ENCODE results near the gene C9orf152. TPM values are rescaled to one million over a fixed set of nuclear protein-coding genes. Genes with fewer than 3 reads are reported as not detected.
A peak's percentile ranks its signal among the peaks of the same experiment; 100 is the strongest.

The C9orf152 gene
- total and polyA plus RNA-seq, 2 of the 13 experiments (the other 11 are each of a cell fraction or from before 2014, with no cell fraction given), result 0.24 to 0.48 TPM

GRCh38 chr9:110256380-110257096 is 48.6 kb upstream of the C9orf152 start, which contains the start of gene TXN:
Gene TXN (minus strand): TSS chr9:110256507. CDS start chr9:110256435, 72 bp downstream.
- Histone ChIP-seq H3K4me3 (replicated peaks in 1 of 3; ENCODE audit: insufficient read depth in 1 of 3, low read depth in 2 of 3, low read length in 3 of 3) (peak within 1 kb of the TSS; percentile 69 to 95 (median 90)), H3K9me3 (ENCODE audit: low read length) (no peaks in the 10 kb centered on the region), H3K27me3 (ENCODE audit: control insufficient read depth in 1 of 2, insufficient read depth in 2 of 2, low read length in 2 of 2) (no peaks in the 10 kb centered on the region; a peak in 1 of 5 replicates), H2AFZ (ENCODE audit: low read length) (no peak within 1 kb of the TSS), H4K20me1 (ENCODE audit: insufficient read depth, low read length) (peaks cover 35% of the 10 kb centered on the region), H3K79me2 (ENCODE audit: insufficient read depth, low read length) (peaks cover 57% of the 10 kb centered on the region), H3K36me3 (replicated peaks in 1 of 2; ENCODE audit: control insufficient read depth in 1 of 2, insufficient read depth in 2 of 2, low read length in 2 of 2) (no peaks in the 10 kb centered on the region), H3K4me2 (ENCODE audit: low read depth, low read length) (peak within 1 kb of the TSS; percentile 96), H3K4me1 (ENCODE audit: insufficient read depth, low read length) (peaks cover 46% of the 10 kb centered on the region), H3K27ac (ENCODE audit: extremely low read length, insufficient read depth, low read length) (peak within 1 kb of the TSS; percentile 90), H3K9ac (ENCODE audit: insufficient read depth, low read depth, low read length) (peak within 1 kb of the TSS; percentile 91)
- peak; percentile 78 for ATAC-seq
- ChIA-PET POLR2A (interaction anchor here (0.7 to 2.4 kb wide), 21 partner anchors 10 to 966 kb away, joined by 3 to 30 read pairs (median 6); no protein-coding TSS in a partner anchor), CTCF (ENCODE audit: low intra/inter-chr PET ratio, low total read pairs) (no interaction called here)
- DNase-seq (ENCODE audit: low spot score), result peak; percentile 84
- intact Hi-C loops (cut with micrococcal nuclease; ENCODE audit: unreplicated experiment), result loop anchor here (1.0 to 2.0 kb wide), 2 partner anchors 36 to 62 kb away; no protein-coding TSS in a partner anchor
- 0% methylated on average over 9 of the region's 65 CpGs for WGBS (ENCODE audit: low lambda C conversion rate)
- in situ Hi-C loops (cut with HindIII; ENCODE audit: extremely low pct_ligation_motif_present, low pct_unique_long_range_greater_than_20kb), result loop anchor here (5.0 kb wide), 1 partner anchor 74 kb away; no protein-coding TSS in a partner anchor
- no TSS peak for BruUV-seq (replicated peaks)
- no peak for FAIRE-seq
- TF ChIP-seq ZMYM4 (CRISPR knock-in tag; IDR thresholded peaks at IDR 0.05) (peak; percentile 57), ADNP (CRISPR knock-in tag; IDR thresholded peaks at IDR 0.05) (no peak), ZBTB7B (CRISPR knock-in tag; IDR thresholded peaks at IDR 0.05) (0 out of 2 replicates have a peak, but pooled peaks have one; percentile 23), CBX2 (IDR thresholded peaks at IDR 0.05; ENCODE audit: low read depth, low read length) (no peak), CBX2 (CRISPR knock-in tag; IDR thresholded peaks at IDR 0.05; ENCODE audit: low read depth) (no peak), POLR2AphosphoS2 (IDR thresholded peaks at IDR 0.05; ENCODE audit: low read depth, low read length) (no peak), RAD21 (CRISPR knock-in tag; IDR thresholded peaks at IDR 0.05) (no peak), ZNF225 (CRISPR knock-in tag; IDR thresholded peaks at IDR 0.05) (no peak), DRAP1 (CRISPR knock-in tag; IDR thresholded peaks at IDR 0.05) (peak; percentile 94), ZHX1 (CRISPR knock-in tag; IDR thresholded peaks at IDR 0.05; ENCODE audit: low read depth) (no peak; the same call in 1 of the 2 replicates), KDM5A (IDR thresholded peaks at IDR 0.05; ENCODE audit: borderline replicate concordance, low read length) (peak; percentile 37; the same call in 1 of the 2 replicates), MIXL1 (CRISPR knock-in tag; IDR thresholded peaks at IDR 0.05) (no peak), ZNF354B (CRISPR knock-in tag; IDR thresholded peaks at IDR 0.05) (no peak), ZNF773 (CRISPR knock-in tag; IDR thresholded peaks at IDR 0.05; ENCODE audit: borderline replicate concordance) (0 out of 2 replicates have a peak, but pooled peaks have one; percentile 52), ZNF253 (CRISPR knock-in tag; IDR thresholded peaks at IDR 0.05; ENCODE audit: borderline replicate concordance) (no peak), GATAD1 (CRISPR knock-in tag; IDR thresholded peaks at IDR 0.05) (0 out of 2 replicates have a peak, but pooled peaks have one; percentile 47), BHLHE40 (IDR thresholded peaks at IDR 0.05; ENCODE audit: low read length) (peak; percentile 46; the same call in 1 of the 2 replicates), THAP8 (CRISPR knock-in tag; IDR thresholded peaks at IDR 0.05; ENCODE audit: borderline replicate concordance) (no peak), ZNF790 (CRISPR knock-in tag; IDR thresholded peaks at IDR 0.05; ENCODE audit: borderline replicate concordance) (peak; percentile 81), RAD51 (IDR thresholded peaks at IDR 0.05; ENCODE audit: borderline replicate concordance) (no peak), CC2D1A (CRISPR knock-in tag; IDR thresholded peaks at IDR 0.05) (no peak)

Measured in HepG2 (cell line).